ENCODE data around the gene EEF2K. TPM values are rescaled to one million over a fixed set of nuclear protein-coding genes. Genes with fewer than 3 reads are reported as not detected.
"Not testable (repeated sequence)": the region's sequence is repeated elsewhere in the genome, so short reads cannot be mapped to it uniquely, and the experiment has no call there.

Gene EEF2K
- total RNA-seq, 5 donors from 2014 or later (not counting 1 experiment from before 2014, with no cell fraction given) = 15.5 to 21.5 (median 21.0) TPM

DNA sequence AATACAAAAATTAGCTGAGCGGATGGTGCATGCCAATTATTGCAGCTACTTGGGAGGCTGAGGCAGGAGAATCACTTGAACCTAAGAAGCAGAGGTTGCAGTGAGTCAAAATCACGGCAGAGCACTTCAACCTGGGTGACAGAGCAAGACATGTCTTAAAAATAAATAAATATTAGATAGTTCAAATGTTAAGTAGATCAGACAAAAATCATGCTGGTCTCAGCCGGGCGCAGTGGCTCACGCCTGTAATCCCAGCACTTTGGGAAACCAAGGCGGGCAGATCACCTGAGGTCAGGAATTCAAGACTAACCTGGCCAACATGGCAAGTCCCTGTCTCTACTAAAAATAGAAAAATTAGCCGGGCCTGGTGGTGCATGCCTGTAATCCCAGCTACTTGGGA, 95.3 kb downstream of the EEF2K start:
- H3K9me3 Mint-ChIP-seq; DNase-seq; ATAC-seq (replicated peaks in 1 of 4); H3K27me3 ChIP-seq (replicated peaks in 1 of 2; ENCODE audit: control insufficient read depth in 2 of 2, extremely low read depth in 1 of 2, insufficient read depth in 2 of 2, low read length in 1 of 2); H3K27ac Mint-ChIP-seq; H3K4me3 ChIP-seq (ENCODE audit: control insufficient read depth in 1 of 2, extremely low read depth in 1 of 2, low read length in 1 of 2); H3K27me3 Mint-ChIP-seq; H3K27ac ChIP-seq (ENCODE audit: low read length); H3K9me3 ChIP-seq: not testable (repeated sequence)
- Mint-ChIP-seq H3K36me3 (peaks cover 26% of the 10 kb centered on the region), H3K4me1 (peaks cover 56 to 62% (median 60%) of the 10 kb centered on the region in 3 donors), H3K4me3 (peak overlapping the region in 1 of 3 donors; percentile 42)
- Histone ChIP-seq H3K4me1 (ENCODE audit: control insufficient read depth in 1 of 2, extremely low read depth in 1 of 2, insufficient read depth in 2 of 2, low read length in 2 of 2) (peaks cover 10 to 41% of the 10 kb centered on the region in 2 experiments), H3K36me3 (ENCODE audit: control insufficient read depth in 2 of 2, extremely low read depth in 1 of 2, insufficient read depth in 1 of 2, low read length in 1 of 2) (peaks cover 9 to 47% of the 10 kb centered on the region in 2 donors)
- POLR2A ChIA-PET = interaction anchor here in 1 of 2 donors (0.5 kb wide), 1 partner anchor 296 kb away, joined by 3 read pairs; no protein-coding TSS in a partner anchor
- CTCF ChIA-PET = interaction anchor here in 1 of 2 donors (1.4 kb wide), 2 partner anchors 20 to 113 kb away, joined by 3 to 6 read pairs; no protein-coding TSS in a partner anchor
- WGBS (ENCODE audit: insufficient coverage) = 97% methylated on average over 6 of the region's 7 CpGs

DNA sequence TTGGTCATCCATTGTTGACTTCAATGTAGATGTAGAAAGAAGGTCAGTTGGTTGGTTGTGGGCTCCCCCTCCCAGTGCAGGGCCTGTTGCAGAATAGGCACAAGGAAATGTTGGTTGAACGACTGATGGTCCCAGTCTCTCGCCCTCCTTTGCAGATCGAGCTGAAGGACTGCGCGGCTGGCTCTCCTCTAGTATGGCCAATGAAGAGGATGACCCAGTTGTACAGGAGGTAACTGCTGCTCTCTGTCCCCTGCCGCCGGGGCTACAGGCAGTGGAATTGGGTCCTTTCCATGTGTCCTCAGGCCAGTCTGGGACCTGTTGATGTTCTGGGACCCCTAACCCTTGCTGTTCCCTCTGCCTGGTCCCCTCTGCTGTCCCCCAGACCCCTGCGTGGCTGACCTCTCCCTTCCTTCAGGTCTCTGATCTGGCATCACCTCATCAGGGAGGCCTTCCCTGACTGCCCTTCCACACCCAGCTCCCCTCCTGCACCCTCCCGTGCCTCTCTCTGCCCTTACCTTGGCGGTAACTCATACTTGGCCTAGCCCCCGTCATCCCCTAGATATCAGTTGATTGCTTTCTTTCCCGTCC, 96.8 kb downstream of the EEF2K start:
- ATAC-seq (replicated peaks in 1 of 4) = no peak
- H3K27me3 ChIP-seq (replicated peaks in 1 of 2; ENCODE audit: control insufficient read depth in 2 of 2, extremely low read depth in 1 of 2, insufficient read depth in 2 of 2, low read length in 1 of 2) = no peaks in the 10 kb centered on the region
- Mint-ChIP-seq H3K4me1 (peaks cover 51 to 56% (median 54%) of the 10 kb centered on the region in 3 donors), H3K9me3 (no peaks in the 10 kb centered on the region), H3K36me3 (peaks cover 29% of the 10 kb centered on the region), H3K4me3 (no peak overlapping the region), H3K27me3 (no peaks in the 10 kb centered on the region), H3K27ac (no peak overlapping the region)
- H3K9me3 ChIP-seq = no peaks in the 10 kb centered on the region
- 96% methylated on average over 12 of the region's 12 CpGs for WGBS (ENCODE audit: insufficient coverage)
- POLR2A ChIA-PET = no interaction called here
- H3K36me3 ChIP-seq (ENCODE audit: control insufficient read depth in 2 of 2, extremely low read depth in 1 of 2, insufficient read depth in 1 of 2, low read length in 1 of 2) = peaks cover 13 to 62% of the 10 kb centered on the region in 2 donors
- no peak overlapping the region for H3K27ac ChIP-seq (ENCODE audit: low read length)
- H3K4me3 ChIP-seq (ENCODE audit: control insufficient read depth in 1 of 2, extremely low read depth in 1 of 2, low read length in 1 of 2) = no peak overlapping the region
- CTCF ChIA-PET = no interaction called here
- H3K4me1 ChIP-seq (ENCODE audit: control insufficient read depth in 1 of 2, extremely low read depth in 1 of 2, insufficient read depth in 2 of 2, low read length in 2 of 2) = peaks cover 10 to 32% of the 10 kb centered on the region in 2 experiments
- DNase-seq = no peak

DNA sequence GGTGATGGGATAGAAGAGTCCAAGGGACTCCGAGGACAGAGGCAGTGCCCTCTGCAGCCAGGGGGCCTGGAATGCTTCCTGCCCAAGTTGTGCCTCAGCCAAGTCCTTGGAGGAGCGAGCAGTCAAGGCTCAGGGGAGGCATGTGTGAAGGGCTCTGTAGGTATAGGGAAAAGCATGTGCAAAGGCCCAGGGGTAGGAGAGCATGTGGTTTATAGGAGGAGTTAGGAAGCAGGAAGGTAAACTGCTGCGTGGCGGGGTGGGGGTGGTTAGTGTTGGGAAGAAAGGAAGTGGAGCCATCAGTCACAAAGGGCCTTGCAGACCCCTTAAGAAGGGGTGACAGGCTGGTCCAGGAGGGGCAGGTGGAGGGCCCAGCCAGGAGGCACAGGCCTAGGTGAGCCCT, 98.3 kb downstream of the EEF2K start:
- POLR2A ChIA-PET = interaction anchor here in 1 of 2 donors (0.7 kb wide), 1 partner anchor 64 kb away, joined by 4 read pairs; no protein-coding TSS in a partner anchor

DNA sequence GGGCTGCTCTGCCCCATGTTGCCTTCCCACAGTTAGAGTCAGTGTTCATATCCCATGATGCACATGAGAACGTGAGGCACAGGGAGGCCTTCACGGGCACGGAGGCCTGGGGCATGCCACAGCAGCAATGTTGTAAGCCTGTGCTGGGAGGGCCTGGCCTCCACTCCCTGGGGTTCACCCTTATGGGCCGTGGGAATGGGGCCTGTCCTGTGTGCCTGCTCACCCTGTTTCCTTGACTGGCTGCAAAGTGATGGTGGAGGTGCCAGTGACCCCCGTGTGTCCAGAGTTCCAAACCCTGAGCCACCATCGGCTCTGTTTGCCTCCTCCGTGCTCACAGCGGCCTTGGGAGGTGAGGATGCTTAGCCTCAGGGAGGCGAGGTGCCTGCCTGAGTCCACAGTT, 100.7 kb downstream of the EEF2K start:
- Mint-ChIP-seq H3K27me3 (no peaks in the 10 kb centered on the region), H3K9me3 (no peaks in the 10 kb centered on the region), H3K27ac (no peak overlapping the region), H3K4me1 (peaks cover 17 to 24% (median 23%) of the 10 kb centered on the region in 3 donors), H3K36me3 (peaks cover 33% of the 10 kb centered on the region), H3K4me3 (no peak overlapping the region)
- ATAC-seq (replicated peaks in 1 of 4) (peak in 1 of 4 experiments; percentile 4), DNase-seq (no peak)
- Histone ChIP-seq H3K4me3 (ENCODE audit: control insufficient read depth in 1 of 2, extremely low read depth in 1 of 2, low read length in 1 of 2) (no peak overlapping the region), H3K4me1 (ENCODE audit: control insufficient read depth in 1 of 2, extremely low read depth in 1 of 2, insufficient read depth in 2 of 2, low read length in 2 of 2) (no peaks in the 10 kb centered on the region), H3K36me3 (ENCODE audit: control insufficient read depth in 2 of 2, extremely low read depth in 1 of 2, insufficient read depth in 1 of 2, low read length in 1 of 2) (peaks cover 29 to 86% of the 10 kb centered on the region in 2 donors), H3K9me3 (no peaks in the 10 kb centered on the region), H3K27me3 (replicated peaks in 1 of 2; ENCODE audit: control insufficient read depth in 2 of 2, extremely low read depth in 1 of 2, insufficient read depth in 2 of 2, low read length in 1 of 2) (no peaks in the 10 kb centered on the region), H3K27ac (ENCODE audit: low read length) (no peak overlapping the region)
- 94% methylated on average over 8 of the region's 9 CpGs for WGBS (ENCODE audit: insufficient coverage)
- ChIA-PET POLR2A (no interaction called here), CTCF (no interaction called here)

More for the DNA sequence above, 98.3 kb downstream of the EEF2K start:
- H3K9me3 Mint-ChIP-seq = no peaks in the 10 kb centered on the region
- Histone ChIP-seq H3K9me3 (no peaks in the 10 kb centered on the region), H3K27me3 (replicated peaks in 1 of 2; ENCODE audit: control insufficient read depth in 2 of 2, extremely low read depth in 1 of 2, insufficient read depth in 2 of 2, low read length in 1 of 2) (no peaks in the 10 kb centered on the region), H3K4me1 (ENCODE audit: control insufficient read depth in 1 of 2, extremely low read depth in 1 of 2, insufficient read depth in 2 of 2, low read length in 2 of 2) (peaks cover 5 to 18% of the 10 kb centered on the region in 2 experiments), H3K27ac (ENCODE audit: low read length) (no peak overlapping the region), H3K4me3 (ENCODE audit: control insufficient read depth in 1 of 2, extremely low read depth in 1 of 2, low read length in 1 of 2) (no peak overlapping the region), H3K36me3 (ENCODE audit: control insufficient read depth in 2 of 2, extremely low read depth in 1 of 2, insufficient read depth in 1 of 2, low read length in 1 of 2) (peaks cover 20 to 77% of the 10 kb centered on the region in 2 donors)
- ATAC-seq (replicated peaks in 1 of 4) = no peak
- no peak overlapping the region for H3K4me3 Mint-ChIP-seq
- DNase-seq = no peak
- no peak overlapping the region for H3K27ac Mint-ChIP-seq
- H3K36me3 Mint-ChIP-seq = peaks cover 28% of the 10 kb centered on the region
- CTCF ChIA-PET = interaction anchor here in 1 of 2 donors (0.6 kb wide), 2 partner anchors 15 to 127 kb away, joined by 3 to 7 read pairs; no protein-coding TSS in a partner anchor
- 96% methylated on average over 4 of the region's 4 CpGs for WGBS (ENCODE audit: insufficient coverage)
- peaks cover 36 to 42% (median 42%) of the 10 kb centered on the region in 3 donors for H3K4me1 Mint-ChIP-seq
- H3K27me3 Mint-ChIP-seq = no peaks in the 10 kb centered on the region

DNA sequence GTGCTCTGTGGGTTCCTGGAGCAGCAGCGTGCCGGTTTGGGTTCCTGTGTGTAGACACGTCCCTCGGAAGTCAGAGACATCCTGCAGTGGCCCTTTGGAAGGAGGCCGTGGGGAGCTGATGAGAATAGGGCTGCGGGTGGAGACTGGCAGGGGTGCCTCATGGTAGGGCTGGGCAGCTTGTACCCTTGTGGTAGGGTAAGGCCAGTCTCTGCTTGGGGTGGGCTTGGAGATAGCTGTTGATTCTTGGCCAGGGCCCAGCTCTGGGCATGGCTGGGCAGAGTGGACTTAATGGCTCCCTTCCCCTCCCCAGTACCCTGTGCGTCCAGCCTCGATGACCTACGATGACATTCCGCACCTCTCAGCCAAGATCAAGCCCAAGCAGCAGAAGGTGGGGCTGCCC, 101.8 kb downstream of the EEF2K start:
- Mint-ChIP-seq H3K9me3 (no peaks in the 10 kb centered on the region), H3K36me3 (peaks cover 32% of the 10 kb centered on the region), H3K27me3 (no peaks in the 10 kb centered on the region), H3K27ac (no peak overlapping the region), H3K4me3 (no peak overlapping the region), H3K4me1 (peaks cover 8 to 18% (median 13%) of the 10 kb centered on the region in 3 donors)
- 83% methylated on average over 4 of the region's 10 CpGs for WGBS (ENCODE audit: insufficient coverage)
- DNase-seq (no peak), ATAC-seq (replicated peaks in 1 of 4) (no peak)
- POLR2A ChIA-PET = interaction anchor here (0.5 to 0.9 kb wide), 5 partner anchors 106 to 606 kb away, joined by 3 to 10 read pairs (median 5); no protein-coding TSS in a partner anchor
- Histone ChIP-seq H3K4me3 (ENCODE audit: control insufficient read depth in 1 of 2, extremely low read depth in 1 of 2, low read length in 1 of 2) (no peak overlapping the region), H3K36me3 (ENCODE audit: control insufficient read depth in 2 of 2, extremely low read depth in 1 of 2, insufficient read depth in 1 of 2, low read length in 1 of 2) (peaks cover 30 to 87% of the 10 kb centered on the region in 2 donors), H3K9me3 (no peaks in the 10 kb centered on the region), H3K27ac (ENCODE audit: low read length) (no peak overlapping the region), H3K27me3 (replicated peaks in 1 of 2; ENCODE audit: control insufficient read depth in 2 of 2, extremely low read depth in 1 of 2, insufficient read depth in 2 of 2, low read length in 1 of 2) (no peaks in the 10 kb centered on the region), H3K4me1 (ENCODE audit: control insufficient read depth in 1 of 2, extremely low read depth in 1 of 2, insufficient read depth in 2 of 2, low read length in 2 of 2) (no peaks in the 10 kb centered on the region)
- CTCF ChIA-PET = no interaction called here

DNA sequence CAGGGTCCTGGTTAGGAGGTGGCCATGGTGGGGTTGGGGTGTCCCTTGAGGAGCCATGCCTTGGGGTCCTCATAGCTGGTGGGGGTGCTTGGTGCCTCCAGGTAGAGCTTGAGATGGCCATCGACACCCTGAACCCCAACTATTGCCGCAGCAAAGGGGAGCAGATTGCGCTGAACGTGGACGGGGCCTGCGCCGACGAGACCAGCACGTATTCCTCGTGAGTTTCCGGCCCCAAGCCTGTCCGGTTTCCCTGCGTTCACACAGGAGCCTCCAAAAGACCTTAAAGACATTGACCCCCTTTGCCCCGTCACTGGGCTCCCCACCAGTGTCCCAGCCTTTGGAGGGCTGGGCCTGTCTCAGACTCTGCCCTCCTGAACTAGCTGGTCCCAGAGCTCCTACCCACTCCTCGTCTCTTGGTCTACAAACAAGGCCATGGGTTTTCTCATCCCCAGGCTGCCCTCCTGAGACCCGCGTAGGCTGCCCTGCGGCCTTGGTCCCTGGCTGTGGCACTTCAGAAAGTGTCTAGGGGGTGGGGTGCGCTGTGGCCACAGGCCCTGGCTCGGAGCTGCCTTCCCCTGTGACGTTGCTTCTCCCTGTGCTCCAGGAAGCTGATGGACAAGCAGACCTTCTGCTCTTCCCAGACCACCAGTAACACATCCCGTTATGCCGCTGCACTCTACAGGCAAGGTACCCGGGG, 102.9 kb downstream of the EEF2K start:
- no peak overlapping the region for H3K4me3 Mint-ChIP-seq
- peak in 1 of 4 experiments; percentile 11 for ATAC-seq (replicated peaks in 1 of 4)

More for the DNA sequence above, 102.9 kb downstream of the EEF2K start:
- Mint-ChIP-seq H3K9me3 (no peaks in the 10 kb centered on the region), H3K27me3 (no peaks in the 10 kb centered on the region), H3K27ac (no peak overlapping the region), H3K4me1 (peaks cover 3 to 12% (median 8%) of the 10 kb centered on the region in 3 donors), H3K36me3 (peaks cover 34% of the 10 kb centered on the region)
- Histone ChIP-seq H3K4me3 (ENCODE audit: control insufficient read depth in 1 of 2, extremely low read depth in 1 of 2, low read length in 1 of 2) (no peak overlapping the region), H3K4me1 (ENCODE audit: control insufficient read depth in 1 of 2, extremely low read depth in 1 of 2, insufficient read depth in 2 of 2, low read length in 2 of 2) (no peaks in the 10 kb centered on the region), H3K36me3 (ENCODE audit: control insufficient read depth in 2 of 2, extremely low read depth in 1 of 2, insufficient read depth in 1 of 2, low read length in 1 of 2) (peaks cover 40 to 87% of the 10 kb centered on the region in 2 donors), H3K27me3 (replicated peaks in 1 of 2; ENCODE audit: control insufficient read depth in 2 of 2, extremely low read depth in 1 of 2, insufficient read depth in 2 of 2, low read length in 1 of 2) (no peaks in the 10 kb centered on the region), H3K9me3 (no peaks in the 10 kb centered on the region), H3K27ac (ENCODE audit: low read length) (no peak overlapping the region)
- POLR2A ChIA-PET = interaction anchor here in 1 of 2 donors (0.5 kb wide), 1 partner anchor 10 kb away, joined by 6 read pairs; no protein-coding TSS in a partner anchor
- WGBS (ENCODE audit: insufficient coverage) = 98% methylated on average over 17 of the region's 24 CpGs
- CTCF ChIA-PET = no interaction called here
- DNase-seq = no peak
